Stimulated activated CD4-positive, alpha-beta T cell treated with anti-CD3 and anti-CD28 coated beads, Interleukin-12 subunit alpha, Interleukin-12 subunit beta, amount 100 ng/mL, for 48 hours (primary cell): ENCODE measurements around the gene SEZ6L.
"Not testable (repeated sequence)": the region's sequence is repeated elsewhere in the genome, so short reads cannot be mapped to it uniquely, and the experiment has no call there.

Source experiments
- DNase-seq, 3 donors: peaks; one replicate each; pipeline ENCODE4 v3.0.0-alpha.2; 2020; ENCODE audit warnings: low read depth in 2 of 3, low spot score in 1 of 3

The SEZ6L gene

DNA sequence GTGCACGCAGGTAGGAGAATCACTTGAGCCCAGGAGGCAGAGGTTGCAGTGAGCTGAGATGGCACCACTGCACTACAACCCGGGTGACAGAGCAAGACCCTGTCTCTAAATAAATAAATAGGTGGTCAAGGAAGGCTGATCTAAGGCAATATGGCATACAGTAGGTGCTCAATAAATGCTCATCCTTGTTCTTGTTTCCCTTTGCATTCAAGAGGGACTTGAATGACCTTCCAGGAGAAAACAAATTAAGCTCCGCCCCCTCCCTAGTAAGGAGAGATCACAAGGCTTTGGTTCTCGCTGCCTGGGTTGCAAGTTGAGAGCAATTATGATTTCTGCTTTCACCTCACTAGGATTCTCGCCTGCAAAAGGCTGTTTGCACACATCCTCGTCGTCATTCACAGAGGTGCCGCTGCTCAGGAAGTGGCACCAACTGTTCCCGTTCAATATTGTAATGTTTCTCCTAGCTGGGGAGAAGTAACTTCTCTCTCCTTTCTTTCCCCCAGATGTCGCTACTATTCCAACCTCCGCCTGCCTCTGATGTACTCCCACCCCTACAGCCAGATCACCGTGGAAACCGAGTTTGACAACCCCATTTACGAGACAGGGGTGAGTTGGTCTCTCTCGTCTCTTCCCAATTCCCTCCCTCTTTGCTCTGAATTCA, 208.0 kb downstream of the SEZ6L start:
- no peak for DNase-seq

- no peak for DNase-seq
Measured at GRCh38 chr22:26380072-26380830, 211.0 kb downstream of the SEZ6L start.

DNA sequence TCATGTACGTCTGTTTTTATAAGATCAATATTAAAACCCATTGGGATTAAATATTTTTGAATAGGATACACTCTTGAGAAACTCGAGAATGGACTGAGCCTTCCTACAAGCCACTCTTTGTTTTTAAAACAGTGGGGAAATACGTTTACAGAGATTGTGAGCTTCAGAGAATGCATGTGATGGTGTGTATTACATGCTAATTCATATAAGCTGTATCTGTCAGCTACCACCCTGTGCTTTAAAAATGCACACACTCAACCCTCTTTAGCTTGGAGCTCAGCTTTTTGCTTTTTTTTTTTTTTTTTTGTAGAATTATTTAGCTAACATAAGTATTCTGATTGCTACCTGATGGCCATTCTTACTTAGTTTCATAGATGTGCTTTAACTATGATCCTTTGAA, 213.5 kb downstream of the SEZ6L start:
- no peak for DNase-seq

GRCh38 chr22:26383968-26384556, 214.8 kb downstream of the SEZ6L start:
- DNase-seq: no peak

DNA sequence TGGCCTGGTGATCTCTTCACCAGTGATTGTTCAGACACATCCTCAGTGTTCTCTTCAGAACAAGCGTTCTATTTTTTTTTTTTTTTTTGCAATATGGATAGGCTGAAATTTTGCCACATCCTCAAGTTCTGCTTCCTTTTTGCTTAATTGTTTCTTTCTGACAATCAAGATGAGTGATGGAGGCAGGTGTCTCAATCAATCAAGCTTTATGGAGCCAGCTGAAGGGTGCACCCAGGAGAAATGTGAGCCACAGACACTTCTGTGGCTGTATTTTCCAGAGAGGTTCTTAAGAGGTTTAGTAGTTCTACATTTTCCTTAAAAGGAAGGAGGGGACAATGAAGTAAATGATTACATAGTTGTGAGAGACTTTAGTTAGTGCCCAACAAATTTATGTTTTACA, 215.9 kb downstream of the SEZ6L start:
- no peak for DNase-seq

DNA sequence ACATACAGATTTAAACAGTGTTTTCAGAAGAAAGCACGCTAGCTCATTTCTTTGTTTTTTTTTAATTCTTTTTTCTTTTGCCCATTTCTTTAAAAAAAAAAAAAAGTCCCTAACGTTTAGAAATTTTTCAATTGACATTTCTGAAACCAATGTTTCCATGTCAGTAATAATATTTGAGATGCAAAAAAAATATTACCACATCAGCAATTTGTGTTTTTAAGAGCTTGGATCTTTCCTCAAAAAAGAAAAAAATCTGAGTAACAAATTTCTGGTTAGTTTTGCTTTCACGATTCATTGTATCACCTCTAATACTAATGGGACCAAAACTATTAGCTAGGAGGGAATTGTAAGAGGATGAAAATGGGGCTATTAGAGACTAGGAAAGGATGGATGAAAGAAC, 219.9 kb downstream of the SEZ6L start:
- DNase-seq: no peak

DNA sequence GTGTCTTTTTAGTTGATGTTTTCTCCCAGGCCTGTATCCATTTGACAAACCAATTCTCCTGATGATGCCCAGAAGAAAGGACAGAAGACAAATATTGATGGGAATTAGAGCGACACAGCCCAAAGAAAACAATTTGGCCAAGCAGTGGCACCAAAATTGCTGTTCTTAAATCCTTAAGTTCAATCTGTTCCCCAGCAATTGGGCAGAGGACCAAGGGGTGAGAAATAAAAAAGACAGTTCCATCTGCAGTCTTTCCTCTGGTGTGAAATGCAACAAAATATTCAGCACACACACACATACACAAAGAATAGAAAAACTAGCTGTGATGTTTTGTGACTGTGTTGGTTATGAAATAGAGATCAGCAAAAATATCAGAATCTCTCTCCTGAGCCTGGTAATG, 221.8 kb downstream of the SEZ6L start:
- no peak for DNase-seq

GRCh38 chr22:26391623-26392022, 222.4 kb downstream of the SEZ6L start:
- DNase-seq: no peak

DNA sequence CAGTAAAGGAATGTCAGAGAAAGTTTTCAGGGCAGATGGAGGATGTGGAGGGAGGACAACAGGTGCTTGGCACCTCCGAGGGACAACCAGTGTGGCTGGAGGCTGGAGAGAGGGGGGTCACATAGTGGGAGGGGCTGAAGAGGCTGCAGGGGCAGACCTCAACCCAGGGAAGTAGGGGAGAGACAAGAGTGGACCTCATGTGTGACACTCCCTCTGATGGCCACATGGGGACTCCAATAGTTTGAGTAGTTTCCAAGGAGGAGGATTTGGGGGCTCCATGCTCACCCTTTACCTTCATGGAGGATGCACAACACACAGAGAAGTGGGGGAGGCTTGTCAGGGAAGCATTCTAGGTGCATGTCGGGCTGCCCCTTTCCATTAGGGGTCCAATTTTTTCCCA, 224.7 kb downstream of the SEZ6L start:
- DNase-seq: no peak

- DNase-seq: no peak
Measured at GRCh38 chr22:26394777-26395176, 225.5 kb downstream of the SEZ6L start.

DNA sequence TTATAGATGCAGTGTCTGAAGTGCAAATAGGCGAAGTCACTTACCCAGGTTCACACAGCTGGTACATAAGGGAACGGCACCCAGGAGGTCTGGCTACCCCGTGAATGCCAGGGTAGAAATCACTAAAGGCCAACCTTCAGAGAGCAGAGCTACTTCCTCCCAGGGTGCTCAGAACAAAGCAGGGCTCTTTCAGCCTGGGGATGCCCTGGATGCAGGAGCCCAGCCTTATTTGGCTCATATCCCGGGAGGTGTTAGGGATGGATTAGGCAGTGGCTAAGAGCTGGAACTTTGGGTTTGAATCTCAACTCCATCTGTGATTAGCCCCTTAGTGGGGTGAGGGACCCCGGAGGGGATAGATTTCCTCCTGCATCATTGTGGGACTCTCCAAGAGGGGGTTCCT, 226.7 kb downstream of the SEZ6L start:
- DNase-seq: no peak

DNA sequence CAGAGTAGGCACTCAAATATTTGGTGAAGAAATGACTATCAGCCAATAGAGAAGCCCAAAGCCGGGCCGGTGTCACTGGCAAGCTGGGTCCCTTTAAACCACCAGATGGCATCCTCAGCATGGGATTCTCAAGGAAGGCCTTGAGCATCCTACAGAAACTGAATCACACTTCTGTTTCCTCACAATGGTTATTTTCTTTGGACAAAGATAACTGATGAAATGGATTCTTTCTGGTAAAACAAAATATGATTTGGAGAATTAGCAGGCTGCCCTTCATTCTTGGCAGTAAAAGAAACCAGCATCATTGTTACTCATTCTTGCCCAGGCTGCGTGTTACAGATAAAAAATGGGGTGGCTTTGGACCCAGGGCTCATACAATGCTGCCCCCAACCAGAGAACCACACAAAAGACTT, 229.5 kb downstream of the SEZ6L start:
- DNase-seq: peak; percentile 26 to 44 (median 33)

DNA sequence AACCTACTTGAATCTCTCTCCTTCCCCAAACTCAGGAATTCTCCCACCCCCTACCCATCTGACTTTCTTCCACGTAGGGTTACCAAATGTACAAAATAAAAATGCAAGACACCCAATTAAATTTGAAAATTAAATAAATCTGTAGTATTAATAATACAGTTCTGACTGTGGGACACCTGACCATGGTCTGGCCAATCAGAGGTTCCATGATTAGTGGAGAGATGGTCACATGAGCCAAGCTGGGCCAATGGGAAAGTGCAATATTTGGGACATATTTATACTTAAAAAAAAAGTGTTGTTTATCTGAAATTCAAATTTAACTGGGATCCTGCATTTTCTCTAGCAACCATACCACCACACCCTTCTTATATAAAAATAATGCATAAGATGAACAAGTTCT, 230.0 kb downstream of the SEZ6L start:
- no peak for DNase-seq

GRCh38 chr22:26401726-26402125, 232.5 kb downstream of the SEZ6L start:
- no peak for DNase-seq

DNA sequence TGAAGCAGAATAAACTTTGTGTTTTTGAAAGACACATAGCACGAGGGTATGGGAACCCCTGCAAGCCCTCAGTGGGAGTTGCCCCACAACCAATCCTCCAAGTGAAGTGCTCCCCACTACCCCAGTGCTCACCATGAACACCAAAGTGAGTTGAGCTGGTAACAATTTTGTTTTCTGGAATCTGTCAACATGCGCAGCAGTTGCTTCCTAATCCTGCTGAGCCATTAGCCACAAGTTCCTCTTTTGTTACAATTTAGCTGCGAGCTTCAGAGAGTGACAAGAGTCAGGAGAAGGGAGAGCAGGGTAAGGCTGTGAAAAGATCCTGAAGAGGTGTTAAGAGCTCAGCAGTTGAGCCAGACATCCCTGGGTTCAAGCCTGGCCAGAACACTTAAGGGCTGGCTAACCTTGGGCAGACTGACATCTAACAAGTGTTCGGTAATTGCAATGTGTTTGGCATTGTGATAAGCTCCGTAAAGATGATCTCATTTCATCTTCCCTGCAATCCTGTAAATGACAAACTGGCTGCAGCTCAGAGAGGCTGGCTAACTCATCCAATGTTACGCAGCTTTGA, 235.7 kb downstream of the SEZ6L start:
- DNase-seq: no peak

- DNase-seq: no peak
Measured at GRCh38 chr22:26406118-26406517, 236.9 kb downstream of the SEZ6L start.

DNA sequence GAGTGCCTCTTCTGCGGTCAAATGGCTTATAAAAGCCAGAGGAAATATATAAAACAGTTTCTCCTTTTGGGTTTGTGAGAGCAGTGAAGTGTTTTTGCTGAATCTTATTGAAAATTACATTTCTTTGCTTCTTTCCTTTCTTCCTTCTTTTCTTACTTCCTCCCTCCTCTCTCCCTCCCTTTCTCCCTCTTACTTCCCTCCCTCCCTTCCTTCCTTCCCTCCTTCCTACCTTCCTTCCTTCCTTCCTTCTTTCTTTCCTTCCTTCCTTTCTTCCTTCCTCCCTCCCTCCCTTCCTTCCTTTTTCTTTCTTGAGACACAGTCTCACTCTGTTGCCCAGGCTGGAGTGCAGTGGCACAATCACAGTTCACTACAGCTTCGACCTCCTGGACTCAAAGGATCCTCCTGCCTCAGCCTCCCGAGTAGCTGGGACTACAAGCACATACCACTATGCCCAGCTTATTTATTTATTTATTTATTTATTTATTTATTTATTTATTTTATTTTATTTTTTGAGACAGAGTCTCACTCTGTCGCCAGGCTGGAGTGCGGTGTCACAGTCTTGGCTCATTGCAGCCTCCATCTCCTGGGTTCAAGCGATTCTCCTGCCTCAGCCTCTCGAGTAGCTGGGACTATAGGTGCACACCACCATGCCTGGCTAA, 239.4 kb downstream of the SEZ6L start:
- not testable (repeated sequence) for DNase-seq

DNA sequence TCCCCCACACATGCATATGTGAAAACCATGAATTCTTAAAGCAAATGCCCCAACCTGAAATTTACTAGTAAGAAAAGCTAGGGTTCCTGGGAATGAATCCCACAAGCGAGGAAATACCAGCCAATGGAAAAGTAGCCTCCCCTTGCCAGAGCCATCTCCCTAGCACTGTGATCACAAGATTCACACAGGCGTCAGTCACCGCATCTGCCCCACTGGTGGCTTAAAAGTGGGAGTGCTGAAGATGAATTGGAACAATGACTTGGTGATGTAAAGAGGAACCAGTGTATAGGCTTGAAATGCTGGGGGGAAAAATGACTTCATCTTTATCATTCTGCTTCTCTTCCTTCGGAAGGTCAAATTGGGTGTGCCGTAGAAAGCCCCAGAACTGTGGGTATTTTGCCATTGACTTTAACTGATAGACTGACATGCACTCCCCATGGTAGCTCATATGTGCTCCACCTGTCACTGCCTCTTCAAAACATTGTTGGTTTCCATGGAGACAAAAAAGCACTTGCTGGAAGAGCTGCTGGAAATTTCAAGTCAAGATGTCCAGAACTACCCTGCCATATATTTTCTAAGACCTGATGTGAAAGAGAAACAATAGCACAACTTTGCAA, 240.6 kb downstream of the SEZ6L start:
- DNase-seq: no peak

DNA sequence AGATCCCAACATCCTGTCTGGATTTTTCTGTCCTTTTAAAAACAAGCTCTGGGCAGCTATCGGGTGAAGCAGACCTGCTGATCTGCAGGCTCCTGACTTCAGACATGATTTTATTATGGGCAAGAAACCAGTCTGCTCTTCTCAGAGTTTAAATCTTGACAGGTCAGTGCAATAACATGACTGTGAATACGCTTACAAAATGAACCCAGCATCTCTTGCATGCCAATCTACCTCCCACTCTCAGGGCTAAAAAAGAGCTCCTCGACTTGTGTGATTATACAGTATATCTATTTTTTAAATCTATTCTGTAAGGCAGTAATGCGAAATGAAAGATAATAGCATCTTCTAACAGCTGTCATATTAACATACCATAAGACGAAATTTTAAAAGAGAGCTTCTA, 241.1 kb downstream of the SEZ6L start:
- no peak for DNase-seq

GRCh38 chr22:26414347-26414746, 245.1 kb downstream of the SEZ6L start:
- DNase-seq: no peak

GRCh38 chr22:26416256-26416655, 247.0 kb downstream of the SEZ6L start:
- DNase-seq: no peak
